Fibroblast of upper back skin (primary cell): ENCODE results near the gene USP9Y.
A peak's percentile ranks its signal among the peaks of the same experiment; 100 is the strongest.
"Not testable (repeated sequence)": the region's sequence is repeated elsewhere in the genome, so short reads cannot be mapped to it uniquely, and the experiment has no call there.

Source experiments
- DNase-seq: peaks from one replicate; pipeline ENCODE4 v3.0.0-alpha.2; 2013

Gene USP9Y, protein sequence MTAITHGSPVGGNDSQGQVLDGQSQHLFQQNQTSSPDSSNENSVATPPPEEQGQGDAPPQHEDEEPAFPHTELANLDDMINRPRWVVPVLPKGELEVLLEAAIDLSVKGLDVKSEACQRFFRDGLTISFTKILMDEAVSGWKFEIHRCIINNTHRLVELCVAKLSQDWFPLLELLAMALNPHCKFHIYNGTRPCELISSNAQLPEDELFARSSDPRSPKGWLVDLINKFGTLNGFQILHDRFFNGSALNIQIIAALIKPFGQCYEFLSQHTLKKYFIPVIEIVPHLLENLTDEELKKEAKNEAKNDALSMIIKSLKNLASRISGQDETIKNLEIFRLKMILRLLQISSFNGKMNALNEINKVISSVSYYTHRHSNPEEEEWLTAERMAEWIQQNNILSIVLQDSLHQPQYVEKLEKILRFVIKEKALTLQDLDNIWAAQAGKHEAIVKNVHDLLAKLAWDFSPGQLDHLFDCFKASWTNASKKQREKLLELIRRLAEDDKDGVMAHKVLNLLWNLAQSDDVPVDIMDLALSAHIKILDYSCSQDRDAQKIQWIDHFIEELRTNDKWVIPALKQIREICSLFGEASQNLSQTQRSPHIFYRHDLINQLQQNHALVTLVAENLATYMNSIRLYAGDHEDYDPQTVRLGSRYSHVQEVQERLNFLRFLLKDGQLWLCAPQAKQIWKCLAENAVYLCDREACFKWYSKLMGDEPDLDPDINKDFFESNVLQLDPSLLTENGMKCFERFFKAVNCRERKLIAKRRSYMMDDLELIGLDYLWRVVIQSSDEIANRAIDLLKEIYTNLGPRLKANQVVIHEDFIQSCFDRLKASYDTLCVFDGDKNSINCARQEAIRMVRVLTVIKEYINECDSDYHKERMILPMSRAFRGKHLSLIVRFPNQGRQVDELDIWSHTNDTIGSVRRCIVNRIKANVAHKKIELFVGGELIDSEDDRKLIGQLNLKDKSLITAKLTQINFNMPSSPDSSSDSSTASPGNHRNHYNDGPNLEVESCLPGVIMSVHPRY (N-terminal part only)

GRCh38 chrY:12701181-12701695, at the start of gene USP9Y:
TSS of gene USP9Y (plus strand) at chrY:12701231. CDS start at chrY:12709448, 8,217 bp downstream.
- no peak for DNase-seq

- DNase-seq, result peak; percentile 91
Measured at GRCh38 chrY:12651621-12652036, 49.4 kb upstream of the USP9Y start.

- DNase-seq, result peak; percentile 79
Measured at GRCh38 chrY:12661745-12662681, 39.0 kb upstream of the USP9Y start.

DNA sequence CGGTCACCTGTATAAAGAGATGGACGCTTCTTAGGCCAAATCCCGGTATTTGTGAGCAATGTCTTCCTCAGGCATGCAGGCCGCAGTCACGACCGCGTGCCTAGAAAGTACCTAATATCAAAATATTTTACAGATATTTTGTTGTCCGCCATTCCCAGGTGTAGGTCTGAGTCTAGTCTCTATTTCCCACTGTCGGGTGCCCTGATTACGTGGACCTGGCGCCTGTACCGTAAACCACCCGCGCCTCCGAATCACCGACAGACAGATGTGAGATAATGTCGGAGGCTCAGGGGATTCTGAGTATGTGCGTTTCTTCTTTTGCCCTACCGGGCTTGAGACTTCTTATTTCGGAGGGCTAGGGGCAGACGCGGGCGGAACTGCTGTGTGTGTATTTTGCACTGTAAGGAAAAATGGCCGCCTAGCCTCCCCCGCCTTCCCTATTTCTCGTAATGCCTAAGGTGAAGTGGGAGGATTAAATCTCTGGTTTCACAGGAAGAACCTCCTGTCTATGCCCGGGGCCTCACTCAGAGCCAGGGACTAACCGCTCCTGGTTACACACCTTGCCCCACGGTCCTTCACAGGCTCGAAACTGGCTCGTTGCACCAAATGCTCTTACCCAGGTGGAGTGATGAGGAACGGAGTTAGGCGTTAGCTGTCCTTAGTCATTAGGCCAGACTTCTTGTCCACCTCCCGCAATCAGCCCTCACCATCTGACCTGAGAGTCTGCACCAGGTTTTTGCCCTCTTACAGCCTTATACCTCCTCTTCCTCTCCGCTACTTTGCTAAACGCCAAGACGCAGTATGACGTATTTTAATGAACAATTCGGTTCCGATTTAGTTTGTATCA, 38.1 kb upstream of the USP9Y start:
- peak; percentile 16 for DNase-seq

GRCh38 chrY:12663845-12664244, 37.2 kb upstream of the USP9Y start:
- DNase-seq, result not testable (repeated sequence)

DNA sequence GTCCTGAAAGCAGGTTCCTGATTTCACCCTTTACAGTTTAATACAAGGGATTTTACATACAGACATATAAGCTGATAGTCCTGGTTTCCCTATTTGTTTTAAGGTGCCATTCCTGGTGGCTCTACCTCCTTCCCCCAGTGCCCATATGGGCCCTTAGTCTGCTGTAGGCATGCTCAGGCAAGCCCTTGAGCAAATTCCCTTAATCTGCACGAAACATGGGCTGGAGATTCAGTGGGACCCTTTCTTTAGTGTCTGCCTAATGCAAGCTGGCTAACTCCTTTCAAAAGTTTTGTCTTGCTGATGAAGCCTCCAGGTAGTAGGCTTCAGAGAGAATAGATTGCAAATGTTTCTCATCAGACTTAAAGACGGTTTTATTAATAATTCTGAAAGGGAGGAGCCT, 22.9 kb upstream of the USP9Y start:
- no peak for DNase-seq

DNA sequence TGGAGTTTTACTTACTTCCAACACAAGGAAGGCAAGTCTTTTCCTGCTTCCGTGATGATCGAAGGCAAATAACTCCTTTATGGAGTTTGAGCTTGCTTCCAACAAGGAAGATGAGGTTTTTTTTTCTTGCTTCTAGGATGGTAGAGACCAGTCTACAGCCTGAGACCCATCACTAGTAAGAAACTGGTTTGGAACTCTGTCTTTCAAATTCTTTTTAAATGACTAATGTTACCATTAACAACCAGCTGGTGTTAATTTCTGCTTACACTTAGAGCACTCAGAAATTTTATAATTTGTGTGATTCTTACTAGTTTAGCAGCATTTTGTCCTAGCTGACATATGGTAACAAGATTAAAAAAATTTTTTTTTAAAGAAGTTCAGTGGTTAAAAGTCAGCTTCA, 19.5 kb upstream of the USP9Y start:
- peak; percentile 45 for DNase-seq

DNA sequence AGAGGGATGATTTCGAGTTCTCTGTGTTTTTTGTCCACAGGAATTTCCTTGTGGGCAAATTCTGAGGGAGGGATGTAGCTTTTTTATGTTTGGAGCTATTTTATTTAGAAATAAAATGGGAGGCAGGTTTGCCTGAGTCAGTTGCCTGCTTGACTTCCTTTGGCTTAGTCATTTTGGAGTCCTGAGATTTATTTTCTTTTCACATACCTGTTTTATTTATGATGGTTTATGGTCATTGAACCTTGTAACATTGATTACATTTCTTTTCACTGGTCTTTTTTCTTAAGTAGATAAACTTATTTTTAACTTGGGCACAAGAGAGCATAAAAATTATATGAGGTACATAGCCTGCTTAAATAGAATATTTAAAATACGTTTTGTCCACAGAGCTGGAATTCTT, 12.7 kb upstream of the USP9Y start:
- DNase-seq, result no peak

DNA sequence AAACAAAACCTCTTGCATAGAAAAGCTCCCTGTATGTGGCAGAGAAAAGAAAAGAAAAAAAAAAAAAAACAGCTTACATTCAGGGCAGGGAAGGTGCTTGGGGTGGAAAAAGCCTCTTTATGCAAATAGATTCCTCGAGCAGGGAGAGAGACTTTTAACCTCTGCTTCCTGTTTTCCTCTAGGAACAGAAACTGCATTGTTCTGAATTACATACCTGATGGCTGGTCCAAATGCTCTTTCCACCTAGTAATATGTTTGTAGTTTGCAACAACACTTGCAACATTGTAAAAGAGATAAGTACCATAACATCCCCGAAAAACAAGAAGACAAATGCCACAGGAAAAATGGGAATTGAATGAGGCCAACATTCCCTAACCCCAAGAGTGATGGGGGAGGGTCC, 944 bp upstream of the USP9Y start:
- DNase-seq, result no peak

- DNase-seq, result no peak
Measured at GRCh38 chrY:12702174-12702573, 1.1 kb downstream of the USP9Y start.

GRCh38 chrY:12710460-12710859, 9.4 kb downstream of the USP9Y start:
- DNase-seq, result no peak

GRCh38 chrY:12715376-12715775, 14.3 kb downstream of the USP9Y start:
- DNase-seq, result no peak

GRCh38 chrY:12729746-12730145, 28.7 kb downstream of the USP9Y start:
- no peak for DNase-seq

GRCh38 chrY:12733625-12734024, 32.6 kb downstream of the USP9Y start:
- DNase-seq, result no peak

GRCh38 chrY:12734051-12734450, 33.0 kb downstream of the USP9Y start:
- DNase-seq, result no peak

DNA sequence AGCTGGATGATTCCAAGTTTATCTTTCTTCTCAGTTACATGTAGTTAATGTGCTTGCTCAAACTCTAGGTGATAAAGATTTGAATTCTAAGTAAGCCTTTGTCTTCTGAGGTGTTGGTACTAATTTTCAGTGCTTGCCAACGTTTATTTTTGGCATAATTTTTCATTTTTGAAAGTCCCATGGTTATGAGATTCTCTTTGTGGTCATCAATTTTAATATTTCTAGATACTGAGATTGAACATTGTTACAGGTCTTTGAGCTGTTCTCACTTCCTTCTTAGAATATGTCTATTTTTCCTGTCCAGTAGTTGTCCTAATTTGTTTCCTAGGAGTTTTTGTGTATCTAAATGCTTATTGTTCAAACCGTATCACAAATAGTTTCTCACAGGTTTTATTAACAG, 40.4 kb downstream of the USP9Y start:
- DNase-seq, result no peak

- DNase-seq, result no peak
Measured at GRCh38 chrY:12742725-12743124, 41.7 kb downstream of the USP9Y start.

GRCh38 chrY:12744091-12744490, 43.1 kb downstream of the USP9Y start:
- DNase-seq, result no peak

GRCh38 chrY:12749293-12749692, 48.3 kb downstream of the USP9Y start:
- DNase-seq, result no peak

DNA sequence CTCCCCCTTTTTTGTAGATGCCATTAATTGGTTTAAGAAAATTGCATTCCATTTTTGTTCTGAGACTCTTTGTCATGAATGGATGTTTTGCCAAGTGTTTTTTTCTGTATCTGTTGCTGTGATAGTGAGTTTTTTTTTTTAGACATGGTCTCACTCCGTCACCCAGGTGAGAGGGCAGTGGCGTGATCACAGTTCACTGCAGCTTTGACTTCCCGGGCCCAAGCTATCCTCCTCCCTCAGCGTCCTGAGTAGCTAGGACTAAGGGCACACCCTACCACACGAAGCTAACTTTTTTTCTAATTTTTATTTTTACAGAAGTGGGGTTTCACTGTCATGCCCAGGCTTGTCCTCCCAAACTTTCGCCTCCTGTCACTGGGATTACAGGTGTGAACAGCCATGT, 51.8 kb downstream of the USP9Y start:
- DNase-seq, result no peak

DNA sequence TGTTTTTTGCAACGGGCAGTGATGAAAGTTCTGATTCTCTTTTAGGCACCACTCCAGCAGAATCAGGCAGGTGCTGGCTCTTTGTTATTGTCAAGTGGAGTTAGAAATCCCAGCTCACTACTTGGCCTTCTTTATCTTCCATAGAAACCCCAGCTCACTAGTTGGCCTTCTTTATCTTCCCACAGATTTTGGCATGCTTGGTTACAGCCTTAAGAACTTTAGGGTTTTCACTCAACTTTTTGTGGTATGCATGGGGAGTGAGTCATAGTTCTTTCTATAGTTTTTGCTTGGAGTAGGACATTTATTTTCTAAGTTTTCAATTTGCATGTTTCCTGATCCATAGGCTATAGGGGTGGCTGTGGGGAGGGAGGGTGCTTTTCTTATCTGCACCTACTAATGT, 55.0 kb downstream of the USP9Y start:
- peak; percentile 65 for DNase-seq
